Measurements from ENCODE around the gene CFAP99.

CFAP99 gene

DNA sequence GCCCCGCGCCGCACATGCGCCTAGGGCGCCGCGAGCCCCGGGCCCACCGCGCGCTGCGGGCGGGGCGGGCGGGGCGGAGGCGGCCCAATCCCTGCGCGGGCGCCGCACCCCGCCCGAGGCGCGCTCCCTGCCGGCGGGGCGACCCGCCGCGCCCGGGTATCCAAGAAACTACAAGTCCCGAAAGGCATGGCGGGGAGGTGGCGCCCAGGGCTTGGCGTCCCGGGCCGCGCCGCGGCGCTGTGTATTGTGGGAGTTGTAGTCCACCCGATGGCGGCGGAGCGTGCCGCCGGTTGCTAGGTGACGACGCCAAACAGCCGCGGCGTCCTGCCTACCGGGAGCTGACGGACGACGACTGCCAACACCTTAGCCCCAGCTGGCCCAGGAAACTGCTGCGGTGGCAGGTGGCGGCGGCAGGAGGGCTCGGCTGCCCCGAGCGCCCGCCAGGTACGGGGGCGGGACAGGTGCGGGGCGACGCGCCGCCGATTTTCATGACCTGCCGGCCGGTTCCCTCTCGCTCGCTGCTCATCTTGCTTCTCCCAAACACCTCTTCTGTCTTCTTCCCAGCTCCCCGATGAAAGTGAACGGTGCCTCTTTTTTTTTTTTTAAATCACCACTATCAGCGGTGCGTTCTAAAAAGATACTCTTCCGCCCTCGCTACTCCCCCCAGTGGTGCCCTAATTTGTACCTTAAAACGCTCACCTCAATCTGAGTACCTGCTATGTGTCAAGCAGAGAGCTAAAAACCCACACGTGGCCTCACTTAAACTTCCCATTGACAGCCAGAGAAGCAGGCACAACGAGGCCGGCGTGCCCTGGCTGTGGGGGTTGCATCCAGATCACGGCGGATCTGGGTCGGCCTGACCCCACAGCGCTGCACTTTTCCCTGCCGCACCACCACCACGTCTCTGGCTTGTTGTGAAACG is at the start of gene CFAP99:
TSS of gene CFAP99 (plus strand) at position 306 of the 922 bp plus-strand sequence.
- H3K4me3 ChIP-seq (ENCODE audit: low read length): peak within 1 kb of the TSS; percentile 74

DNA sequence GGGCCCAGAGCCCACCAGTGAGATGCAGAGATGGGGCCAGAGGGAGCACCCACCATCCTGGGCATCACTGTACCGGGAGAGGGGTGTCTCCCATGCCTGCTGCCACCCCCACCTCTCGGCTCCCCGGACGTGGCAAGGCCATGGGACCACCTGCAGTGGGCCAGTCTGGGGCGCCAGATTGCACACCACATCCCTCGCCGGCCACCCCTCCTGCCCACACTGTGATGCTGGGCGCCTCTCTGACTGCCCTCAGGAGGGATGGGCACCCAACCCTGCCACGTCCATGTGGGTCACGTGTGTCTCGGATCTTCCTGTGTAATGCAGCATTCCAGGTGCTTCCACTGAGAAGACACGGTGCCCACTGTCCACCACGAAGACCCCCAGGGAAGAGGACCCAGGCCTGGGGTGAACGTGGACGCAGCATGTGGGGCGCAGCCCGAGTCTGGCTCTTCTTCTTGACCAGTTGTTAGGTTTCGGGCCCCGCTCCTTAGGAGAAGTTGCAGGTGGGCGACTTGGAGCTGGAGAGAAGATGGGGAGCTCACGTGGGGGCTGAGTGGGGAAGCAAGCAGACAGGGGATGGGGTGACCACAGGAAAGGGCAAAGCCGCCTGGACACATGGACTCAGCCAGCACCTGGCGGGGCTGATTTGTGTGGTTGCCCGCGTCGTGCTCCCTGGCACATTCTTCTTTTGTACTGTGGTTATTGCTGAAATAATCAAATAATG is 48.0 kb upstream of the CFAP99 start:
- Histone ChIP-seq H3K27me3 (ENCODE audit: control insufficient read depth, low read length) (no peaks in the 10 kb centered on the region), H3K79me2 (ENCODE audit: control insufficient read depth, low read length) (no peaks in the 10 kb centered on the region), H3K27ac (ENCODE audit: low read depth, low read length) (no peak overlapping the region), H3K9me2 (replicated peaks; ENCODE audit: control insufficient read depth, low read length) (no peaks in the 10 kb centered on the region), H3K4me3 (ENCODE audit: low read length) (no peak overlapping the region), H3K36me3 (ENCODE audit: control insufficient read depth, low read length) (no peaks in the 10 kb centered on the region), H3K4me1 (ENCODE audit: control insufficient read depth, low read length) (no peaks in the 10 kb centered on the region), H4K20me1 (ENCODE audit: control insufficient read depth, insufficient read depth, low read depth, low read length) (no peaks in the 10 kb centered on the region), H3K9me3 (ENCODE audit: control insufficient read depth, insufficient read depth, low read length) (no peaks in the 10 kb centered on the region; the same call in 1 of the 2 replicates), H3K4me2 (ENCODE audit: low read length) (no peak overlapping the region), H3F3A (ENCODE audit: control insufficient read depth, insufficient read depth) (no peaks in the 10 kb centered on the region)
- TF ChIP-seq, protein P1, sequence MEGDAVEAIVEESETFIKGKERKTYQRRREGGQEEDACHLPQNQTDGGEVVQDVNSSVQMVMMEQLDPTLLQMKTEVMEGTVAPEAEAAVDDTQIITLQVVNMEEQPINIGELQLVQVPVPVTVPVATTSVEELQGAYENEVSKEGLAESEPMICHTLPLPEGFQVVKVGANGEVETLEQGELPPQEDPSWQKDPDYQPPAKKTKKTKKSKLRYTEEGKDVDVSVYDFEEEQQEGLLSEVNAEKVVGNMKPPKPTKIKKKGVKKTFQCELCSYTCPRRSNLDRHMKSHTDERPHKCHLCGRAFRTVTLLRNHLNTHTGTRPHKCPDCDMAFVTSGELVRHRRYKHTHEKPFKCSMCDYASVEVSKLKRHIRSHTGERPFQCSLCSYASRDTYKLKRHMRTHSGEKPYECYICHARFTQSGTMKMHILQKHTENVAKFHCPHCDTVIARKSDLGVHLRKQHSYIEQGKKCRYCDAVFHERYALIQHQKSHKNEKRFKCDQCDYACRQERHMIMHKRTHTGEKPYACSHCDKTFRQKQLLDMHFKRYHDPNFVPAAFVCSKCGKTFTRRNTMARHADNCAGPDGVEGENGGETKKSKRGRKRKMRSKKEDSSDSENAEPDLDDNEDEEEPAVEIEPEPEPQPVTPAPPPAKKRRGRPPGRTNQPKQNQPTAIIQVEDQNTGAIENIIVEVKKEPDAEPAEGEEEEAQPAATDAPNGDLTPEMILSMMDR (IDR thresholded peaks at IDR 0.05; ENCODE audit: low read depth, low read length, poor library complexity, severe bottlenecking): no peak
- TF ChIP-seq EZH2phosphoT487 (IDR thresholded peaks at IDR 0.05; ENCODE audit: borderline replicate concordance, low read length): no peak

More for the DNA sequence above, at the start of gene CFAP99:
- H3K4me1 ChIP-seq (ENCODE audit: control insufficient read depth, low read length): peaks cover 11% of the 10 kb centered on the region
- no peaks in the 10 kb centered on the region for H3K9me2 ChIP-seq (replicated peaks; ENCODE audit: control insufficient read depth, low read length)
- TF ChIP-seq EZH2phosphoT487 (IDR thresholded peaks at IDR 0.05; ENCODE audit: borderline replicate concordance, low read length): no peak
- TF ChIP-seq, protein P1 (IDR thresholded peaks at IDR 0.05; ENCODE audit: low read depth, low read length, poor library complexity, severe bottlenecking): peak; percentile 44
- H3K4me2 ChIP-seq (ENCODE audit: low read length): peak within 1 kb of the TSS; percentile 93
- no peaks in the 10 kb centered on the region for H3F3A ChIP-seq (ENCODE audit: control insufficient read depth, insufficient read depth)
- H3K36me3 ChIP-seq (ENCODE audit: control insufficient read depth, low read length): no peaks in the 10 kb centered on the region
- H3K27ac ChIP-seq (ENCODE audit: low read depth, low read length): no peak within 1 kb of the TSS
- no peaks in the 10 kb centered on the region for H3K9me3 ChIP-seq (ENCODE audit: control insufficient read depth, insufficient read depth, low read length)
- no peaks in the 10 kb centered on the region for H3K79me2 ChIP-seq (ENCODE audit: control insufficient read depth, low read length)
- H3K27me3 ChIP-seq (ENCODE audit: control insufficient read depth, low read length): peaks cover 69% of the 10 kb centered on the region
- no peaks in the 10 kb centered on the region for H4K20me1 ChIP-seq (ENCODE audit: control insufficient read depth, insufficient read depth, low read depth, low read length)

DNA sequence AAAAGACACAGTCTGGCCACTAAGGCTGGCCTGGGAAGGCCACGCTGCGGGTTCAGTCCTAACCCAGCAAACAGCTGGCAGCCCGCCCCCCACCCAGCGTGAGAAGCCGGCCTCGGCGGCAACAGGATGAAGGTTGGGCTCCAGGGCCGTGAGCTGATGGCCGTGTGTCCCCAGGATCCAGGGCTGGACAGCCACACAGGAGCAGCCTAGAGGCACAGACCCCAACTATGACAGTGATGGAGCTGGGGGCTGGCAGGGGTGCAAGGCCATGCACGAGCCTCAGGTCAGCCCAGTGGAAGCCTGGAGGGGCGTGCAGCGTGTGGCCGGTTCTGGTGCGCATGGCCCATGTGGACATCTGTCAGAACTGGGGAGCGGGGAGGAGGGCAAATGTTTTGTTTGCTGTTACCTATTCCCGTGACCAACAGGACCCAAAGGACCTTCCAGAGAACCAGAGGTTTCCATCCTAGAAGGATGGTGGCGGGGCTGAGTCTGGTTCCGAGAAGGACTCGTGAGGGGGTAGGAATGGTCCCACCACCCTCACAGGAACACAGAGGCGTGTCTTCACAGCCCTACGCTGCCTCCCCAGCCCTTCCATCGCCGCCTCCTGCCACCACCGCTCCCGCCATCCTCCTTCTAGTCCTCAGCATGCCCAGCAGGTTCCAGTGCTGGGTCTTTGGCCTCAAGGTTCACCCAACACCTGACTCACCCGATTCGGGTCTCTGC is 46.8 kb upstream of the CFAP99 start:
- H3K9me3 ChIP-seq (ENCODE audit: control insufficient read depth, insufficient read depth, low read length): no peaks in the 10 kb centered on the region; the same call in 1 of the 2 replicates
- no peaks in the 10 kb centered on the region for H3K9me2 ChIP-seq (replicated peaks; ENCODE audit: control insufficient read depth, low read length)
- H3F3A ChIP-seq (ENCODE audit: control insufficient read depth, insufficient read depth): no peaks in the 10 kb centered on the region
- no peaks in the 10 kb centered on the region for H4K20me1 ChIP-seq (ENCODE audit: control insufficient read depth, insufficient read depth, low read depth, low read length)
- no peaks in the 10 kb centered on the region for H3K79me2 ChIP-seq (ENCODE audit: control insufficient read depth, low read length)
- no peak overlapping the region for H3K27ac ChIP-seq (ENCODE audit: low read depth, low read length)
- H3K4me1 ChIP-seq (ENCODE audit: control insufficient read depth, low read length): no peaks in the 10 kb centered on the region
- H3K4me3 ChIP-seq (ENCODE audit: low read length): no peak overlapping the region
- no peak overlapping the region for H3K4me2 ChIP-seq (ENCODE audit: low read length)
- no peaks in the 10 kb centered on the region for H3K27me3 ChIP-seq (ENCODE audit: control insufficient read depth, low read length)
- TF ChIP-seq, protein P1 (IDR thresholded peaks at IDR 0.05; ENCODE audit: low read depth, low read length, poor library complexity, severe bottlenecking): no peak
- TF ChIP-seq EZH2phosphoT487 (IDR thresholded peaks at IDR 0.05; ENCODE audit: borderline replicate concordance, low read length): no peak
- H3K36me3 ChIP-seq (ENCODE audit: control insufficient read depth, low read length): no peaks in the 10 kb centered on the region
